IMR-90 (cell line): Measurements from ENCODE around the gene TAL2. TPM values are rescaled to one million over a fixed set of nuclear protein-coding genes. Genes with fewer than 3 reads are reported as not detected.

Experiments used
- ATAC-seq: fragments of 200-7000 bp; cut with Tn5 transposase; 2 replicates; pipeline ENCODE4 v1.9.1; 2020; ENCODE audit warnings: low read depth, mild to moderate bottlenecking, moderate library complexity
- BruUV-seq: library from RNA; stranded (reverse); fragments of 400-500 nt; replicated peaks from 2 replicates; lab custom pipeline; 2021; lab: Mats Ljungman, UMichigan
- CTCF ChIA-PET: fragments of 300-600 bp; formaldehyde crosslinking; extraction: SDS; loops from one replicate; lab custom pipeline; 2021; ENCODE audit warnings: antibody characterized with exemption; lab: Yijun Ruan, JAX
- POLR2A ChIA-PET: fragments of 300-600 bp; sonication (Branson Sonifier 250); formaldehyde crosslinking; loops from one replicate; lab custom pipeline; 2022; ENCODE audit warnings: antibody characterized with exemption; ENCODE audit not compliant: unreplicated experiment; lab: Charles Lee
- DNase-seq: peaks from one replicate; pipeline ENCODE4 v3.0.0; 2013
- H2AFZ ChIP-seq: replicated peaks from 2 replicates; pipeline ENCODE3; 2013; ENCODE audit warnings: low read length, mild to moderate bottlenecking; ENCODE audit not compliant: poor library complexity
- H2AK5ac ChIP-seq: 2 replicates; pipeline ENCODE4 v1.6.1; 2013; ENCODE audit warnings: low read depth, low read length, inconsistent platforms
- H2AK9ac ChIP-seq: replicated peaks from 2 replicates; pipeline ENCODE3; 2013; ENCODE audit warnings: mild to moderate bottlenecking, low read depth, low read length, moderate library complexity; ENCODE audit not compliant: poor library complexity
- H2BK120ac ChIP-seq: 2 replicates; pipeline ENCODE4 v1.6.1; 2013; ENCODE audit warnings: low read depth, low read length, inconsistent platforms
- H2BK15ac ChIP-seq: 3 replicates; pipeline ENCODE4 v1.6.1; 2013; ENCODE audit warnings: low read depth, low read length, inconsistent platforms
- H2BK20ac ChIP-seq: 2 replicates; pipeline ENCODE4 v1.6.1; 2013; ENCODE audit warnings: low read depth, mild to moderate bottlenecking, inconsistent platforms, low read length, moderate library complexity
- H2BK5ac ChIP-seq: 2 replicates; pipeline ENCODE4 v1.6.1; 2013; ENCODE audit warnings: mild to moderate bottlenecking, low read depth, low read length, inconsistent platforms; ENCODE audit not compliant: poor library complexity, severe bottlenecking
- H3K14ac ChIP-seq: replicated peaks from 2 replicates; pipeline ENCODE4 v1.6.1; 2013; ENCODE audit warnings: low read depth, low read length, inconsistent platforms
- H3K18ac ChIP-seq: 2 replicates; pipeline ENCODE4 v1.6.1; 2013; ENCODE audit warnings: low read depth, low read length, control low read depth
- H3K23ac ChIP-seq: 2 replicates; pipeline ENCODE4 v1.6.1; 2013; ENCODE audit warnings: low read depth, low read length, inconsistent platforms
- H3K27ac ChIP-seq: 2 replicates; pipeline ENCODE4 v1.5.1; 2013; ENCODE audit warnings: mild to moderate bottlenecking, control low read depth, low read length; ENCODE audit not compliant: insufficient read depth
- H3K27me3 ChIP-seq: 2 replicates; pipeline ENCODE4 v1.6.1; 2013; ENCODE audit warnings: low read length; ENCODE audit not compliant: control insufficient read depth, insufficient read depth
- H3K36me3 ChIP-seq: 2 replicates; pipeline ENCODE4 v1.6.1; 2013; ENCODE audit warnings: low read length, mixed read lengths; ENCODE audit not compliant: control insufficient read depth, insufficient read depth
- H3K4ac ChIP-seq: 2 replicates; pipeline ENCODE4 v1.6.1; 2013; ENCODE audit warnings: low read depth, low read length, inconsistent platforms
- H3K4me1 ChIP-seq: 2 replicates; pipeline ENCODE4 v1.6.1; 2013; ENCODE audit warnings: low read length, mixed read lengths; ENCODE audit not compliant: control insufficient read depth, insufficient read depth
- H3K4me2 ChIP-seq: 2 replicates; pipeline ENCODE4 v1.6.1; 2013; ENCODE audit warnings: low read depth, mild to moderate bottlenecking, control low read depth, low read length, moderate library complexity
- H3K4me3 ChIP-seq: 2 replicates; pipeline ENCODE4 v1.5.1; 2013; ENCODE audit warnings: low read depth, mild to moderate bottlenecking, control low read depth, low read length, moderate library complexity; ENCODE audit not compliant: insufficient read depth
- H3K56ac ChIP-seq: 2 replicates; pipeline ENCODE4 v1.6.1; 2013; ENCODE audit warnings: low read length, inconsistent platforms; ENCODE audit not compliant: insufficient read depth; ENCODE audit errors: extremely low read depth
- H3K79me1 ChIP-seq, 2 experiments: 2 replicates each; pipeline ENCODE4 v1.6.1; 2013; ENCODE audit warnings: low read length in 2 of 2, inconsistent platforms in 1 of 2, low read depth in 1 of 2
- H3K9ac ChIP-seq: 2 replicates; pipeline ENCODE4 v1.6.1; 2013; ENCODE audit warnings: low read depth, low read length, control low read depth
- H3K9me1 ChIP-seq: 2 replicates; pipeline ENCODE4 v1.6.1; 2013; ENCODE audit warnings: low read length, inconsistent platforms; ENCODE audit not compliant: insufficient read depth
- H3K9me3 ChIP-seq: 2 replicates; pipeline ENCODE4 v1.6.1; 2013; ENCODE audit warnings: low read length; ENCODE audit not compliant: control insufficient read depth, insufficient read depth
- H4K20me1 ChIP-seq: 2 replicates; pipeline ENCODE4 v1.6.1; 2013; ENCODE audit warnings: low read length, inconsistent platforms; ENCODE audit not compliant: insufficient read depth
- H4K5ac ChIP-seq: 2 replicates; pipeline ENCODE4 v1.6.1; 2013; ENCODE audit warnings: mild to moderate bottlenecking, low read depth, low read length, control low read depth
- H4K8ac ChIP-seq, 2 experiments: 2 replicates each; pipeline ENCODE4 v1.6.1; 2013; ENCODE audit warnings: low read depth in 2 of 2, low read length in 2 of 2, control low read depth in 1 of 2, inconsistent platforms in 1 of 2
- H4K91ac ChIP-seq: 2 replicates; pipeline ENCODE4 v1.6.1; 2013; ENCODE audit warnings: low read depth, low read length, inconsistent platforms; ENCODE audit not compliant: insufficient read depth
- FOS ChIP-seq: fragments of 150-350 bp; IDR thresholded peaks from 2 replicates; pipeline ENCODE4 v1.6.1; 2016; ENCODE audit warnings: low read depth, low read length
- MAFK ChIP-seq: IDR thresholded peaks from 2 replicates; pipeline ENCODE4 v1.6.1; 2012; ENCODE audit warnings: low read depth, low read length, improper control_type of control experiment
- RFX5 ChIP-seq: IDR thresholded peaks from 2 replicates; pipeline ENCODE4 v1.8.0; 2012; ENCODE audit warnings: low read depth, mild to moderate bottlenecking, low read length, moderate library complexity
- WGBS, 2 experiments: methylation state at CpG; one replicate each; pipeline versions ENCODE4 v1.1.5 to v1.1.7; 2013; ENCODE audit warnings: missing lambda C conversion rate in 2 of 2; ENCODE audit not compliant: insufficient read length in 1 of 2; ENCODE audit errors: extremely low coverage in 2 of 2; 5-methylcytosine and 5-hydroxymethylcytosine counted together
- dilution Hi-C: fragments of 300-500 bp; cut with HindIII; formaldehyde crosslinking; loops from one replicate; pipeline ENCODE4 v1.14.3; 2018; ENCODE audit warnings: low sequenced_read_pairs; ENCODE audit not compliant: unreplicated experiment
- in situ Hi-C: fragments of 300-500 bp; cut with MboI; formaldehyde crosslinking; loops from 3 replicates; pipeline ENCODE4 v1.14.3; 2019; ENCODE audit warnings: low sequenced_read_pairs, inconsistent platforms, mixed read lengths
- intact Hi-C: fragments of 100-400 bp; cut with micrococcal nuclease; formaldehyde crosslinking; loops from 2 replicates; pipeline ENCODE4 v1.10.0; 2022
- polyA plus RNA-seq, 3 experiments: library from polyadenylated mRNA; depleted of rRNA; stranded (reverse); fragments of >200 nt; gene quantifications; 2 replicates each; pipeline ENCODE4 v1.2.3, GENCODE V29; 2012; ENCODE audit warnings: low replicate concordance in 1 of 3
- total RNA-seq: library from RNA; depleted of rRNA; stranded (reverse); fragments of >200 nt; gene quantifications from 2 replicates; pipeline ENCODE4 v1.2.3, GENCODE V29; 2012
- TF ChIP-seq, protein P1 (sequence below): fragments of 150-350 bp; IDR thresholded peaks from 2 replicates; pipeline ENCODE4 v1.6.1; 2016; ENCODE audit warnings: low read depth, mild to moderate bottlenecking, low read length, moderate library complexity, borderline replicate concordance

Gene TAL2
- total and polyA plus RNA-seq, 2 of the 4 experiments (the other 2 are of a cell fraction) = 0.26 TPM; not detected in 1

DNA sequence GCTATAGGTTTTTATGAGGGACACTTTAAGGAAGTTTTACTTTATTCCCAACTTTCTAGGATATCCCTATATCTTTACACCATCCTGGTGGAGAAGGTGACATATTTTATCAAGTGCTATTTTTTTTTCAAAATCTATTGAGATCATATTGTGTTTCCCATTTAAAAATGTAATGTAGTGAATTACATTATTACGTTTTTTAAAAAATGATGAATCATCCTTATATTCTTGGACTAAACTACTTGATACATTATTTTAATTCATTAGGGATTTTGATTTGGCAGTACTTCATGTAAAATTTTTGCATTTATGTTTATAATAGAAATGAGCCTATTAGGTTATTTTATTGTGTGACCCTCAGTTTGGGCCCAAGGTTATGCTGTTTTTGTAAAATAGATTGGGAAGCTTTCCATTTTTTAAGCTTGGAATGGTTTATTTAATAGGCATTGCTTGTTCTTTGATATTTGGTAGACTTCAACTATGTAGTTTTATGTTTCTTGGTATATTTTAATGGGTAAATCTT is 36.2 kb downstream of the TAL2 start:
- no peaks in the 10 kb centered on the region; a peak in 1 of 4 replicates for H3K79me1 ChIP-seq
- H2BK120ac ChIP-seq = no peak overlapping the region
- peaks cover 4% of the 10 kb centered on the region for H3K27me3 ChIP-seq
- H3K4me1 ChIP-seq = no peaks in the 10 kb centered on the region
- no peak for TF ChIP-seq FOS
- TF ChIP-seq MAFK = no peak
- TF ChIP-seq, protein P1, sequence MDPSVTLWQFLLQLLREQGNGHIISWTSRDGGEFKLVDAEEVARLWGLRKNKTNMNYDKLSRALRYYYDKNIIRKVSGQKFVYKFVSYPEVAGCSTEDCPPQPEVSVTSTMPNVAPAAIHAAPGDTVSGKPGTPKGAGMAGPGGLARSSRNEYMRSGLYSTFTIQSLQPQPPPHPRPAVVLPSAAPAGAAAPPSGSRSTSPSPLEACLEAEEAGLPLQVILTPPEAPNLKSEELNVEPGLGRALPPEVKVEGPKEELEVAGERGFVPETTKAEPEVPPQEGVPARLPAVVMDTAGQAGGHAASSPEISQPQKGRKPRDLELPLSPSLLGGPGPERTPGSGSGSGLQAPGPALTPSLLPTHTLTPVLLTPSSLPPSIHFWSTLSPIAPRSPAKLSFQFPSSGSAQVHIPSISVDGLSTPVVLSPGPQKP = no peak
- TF ChIP-seq RFX5 = no peak
- no peak overlapping the region for H3K9ac ChIP-seq
- no peak overlapping the region for H3K23ac ChIP-seq
- no peak overlapping the region for H4K91ac ChIP-seq
- no peaks in the 10 kb centered on the region for H4K20me1 ChIP-seq
- in situ Hi-C loops = no loop called here
- H3K56ac ChIP-seq = no peak overlapping the region
- no peak overlapping the region for H3K27ac ChIP-seq
- H3K4me3 ChIP-seq = no peak overlapping the region
- intact Hi-C loops = no loop called here
- ChIA-PET POLR2A (no interaction called here), CTCF (no interaction called here)
- no peaks in the 10 kb centered on the region for H3K9me1 ChIP-seq
- no peak overlapping the region for H3K4me2 ChIP-seq
- no peak overlapping the region for H2AK5ac ChIP-seq
- no TSS peak for BruUV-seq
- no peak for DNase-seq
- no peak overlapping the region for H2AFZ ChIP-seq
- H2BK5ac ChIP-seq = no peak overlapping the region
- no peak for ATAC-seq
- no peak overlapping the region for H3K18ac ChIP-seq
- H3K36me3 ChIP-seq = no peaks in the 10 kb centered on the region
- H2BK15ac ChIP-seq = no peak overlapping the region
- H4K5ac ChIP-seq = no peak overlapping the region
- no peak overlapping the region for H4K8ac ChIP-seq
- H3K9me3 ChIP-seq = no peaks in the 10 kb centered on the region
- no peak overlapping the region for H2AK9ac ChIP-seq
- H2BK20ac ChIP-seq = no peak overlapping the region
- dilution Hi-C loops = no loop called here
- no peak overlapping the region for H3K4ac ChIP-seq
- H3K14ac ChIP-seq = no peak overlapping the region
- WGBS, 2 experiments = no CpG with 5 or more reads among the region's 1 CpG
